Ovary (tissue), 3 donors: ENCODE results near the gene CLEC10A.

Experiments
- EP300 ChIP-seq: sonication (generic); formaldehyde crosslinking; IDR thresholded peaks from one replicate; pipeline ENCODE4 v1.6.1; 2017; ENCODE audit warnings: antibody characterized with exemption
- POLR2A ChIP-seq: fragments of 450-650 bp; IDR thresholded peaks from one replicate; pipeline ENCODE4 v1.6.1; 2017; ENCODE audit warnings: antibody characterized with exemption, mild to moderate bottlenecking, moderate library complexity
- TF ChIP-seq, protein P1 (sequence below), 3 donors: fragments of 450-650 bp in 2 of 3; fragments of 200-600 bp in 1 of 3; IDR thresholded peaks; one replicate each; pipeline versions ENCODE4 v1.5.1 to v1.8.0; 2016 to 2022; ENCODE audit warnings: antibody characterized with exemption in 3 of 3, mild to moderate bottlenecking in 1 of 3
- donor health status: DM: no; HTN: no; CAD: no.

DNA sequence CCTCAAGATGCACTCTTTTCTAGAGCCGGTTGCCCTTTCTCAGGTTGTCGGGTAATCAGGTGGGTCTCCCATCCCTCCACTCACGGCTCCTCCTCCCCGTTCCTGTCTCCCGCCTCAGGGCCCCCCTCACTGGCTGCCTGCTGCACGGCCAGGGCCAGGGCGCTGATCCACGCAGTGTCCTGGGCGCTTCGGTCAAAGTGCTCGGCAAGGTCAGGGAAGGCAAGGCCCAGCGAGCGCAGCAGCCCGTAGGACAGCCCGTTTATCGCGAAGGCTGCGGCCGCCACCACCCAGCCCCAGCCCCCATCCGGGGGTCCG is 36.9 kb downstream of the CLEC10A start:
- no peak for TF ChIP-seq EP300
- TF ChIP-seq, protein P1, sequence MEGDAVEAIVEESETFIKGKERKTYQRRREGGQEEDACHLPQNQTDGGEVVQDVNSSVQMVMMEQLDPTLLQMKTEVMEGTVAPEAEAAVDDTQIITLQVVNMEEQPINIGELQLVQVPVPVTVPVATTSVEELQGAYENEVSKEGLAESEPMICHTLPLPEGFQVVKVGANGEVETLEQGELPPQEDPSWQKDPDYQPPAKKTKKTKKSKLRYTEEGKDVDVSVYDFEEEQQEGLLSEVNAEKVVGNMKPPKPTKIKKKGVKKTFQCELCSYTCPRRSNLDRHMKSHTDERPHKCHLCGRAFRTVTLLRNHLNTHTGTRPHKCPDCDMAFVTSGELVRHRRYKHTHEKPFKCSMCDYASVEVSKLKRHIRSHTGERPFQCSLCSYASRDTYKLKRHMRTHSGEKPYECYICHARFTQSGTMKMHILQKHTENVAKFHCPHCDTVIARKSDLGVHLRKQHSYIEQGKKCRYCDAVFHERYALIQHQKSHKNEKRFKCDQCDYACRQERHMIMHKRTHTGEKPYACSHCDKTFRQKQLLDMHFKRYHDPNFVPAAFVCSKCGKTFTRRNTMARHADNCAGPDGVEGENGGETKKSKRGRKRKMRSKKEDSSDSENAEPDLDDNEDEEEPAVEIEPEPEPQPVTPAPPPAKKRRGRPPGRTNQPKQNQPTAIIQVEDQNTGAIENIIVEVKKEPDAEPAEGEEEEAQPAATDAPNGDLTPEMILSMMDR (IDR thresholded peaks at IDR 0.05) = no peak
- TF ChIP-seq POLR2A = no peak
